ENCODE measurements around the gene NOVA2. TPM values are rescaled to one million over a fixed set of nuclear protein-coding genes. Genes with fewer than 3 reads are reported as not detected.
A peak's percentile ranks its signal among the peaks of the same experiment; 100 is the strongest.

The NOVA2 gene
- total RNA-seq, 4 donors from 2014 or later: 0.67 to 5.1 (median 3.0) TPM

GRCh38 chr19:46017874-46018675 is 44.4 kb upstream of the NOVA2 start:
- 88% methylated on average over 7 of the region's 15 CpGs; no CpG with 5 or more reads in 1 of the 2 donors for WGBS, 2 donors (ENCODE audit: low coverage in 1 of 2)
- no peak for ATAC-seq
- TF ChIP-seq POLR2AphosphoS5 (IDR thresholded peaks at IDR 0.05) (no peak), CTCF (IDR thresholded peaks at IDR 0.05) (no peak), EP300 (IDR thresholded peaks at IDR 0.05) (no peak), POLR2A (IDR thresholded peaks at IDR 0.05) (no peak)

DNA sequence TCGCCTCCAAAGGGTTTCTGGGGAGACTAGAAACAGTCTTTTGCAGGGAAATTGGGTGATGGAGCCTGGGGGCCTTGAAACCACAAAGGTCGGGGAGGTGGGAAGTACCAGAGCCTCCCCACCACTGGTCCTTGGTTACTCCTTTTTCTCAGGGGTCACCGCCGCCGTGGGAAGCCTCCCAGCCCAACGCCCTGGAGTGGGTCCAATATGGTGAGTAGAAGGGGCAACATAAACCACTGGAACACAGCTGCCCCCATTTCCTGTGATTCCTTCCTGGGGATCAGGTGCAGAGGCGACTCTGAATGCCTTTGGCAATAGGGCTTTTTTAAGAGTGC is 43.4 kb upstream of the NOVA2 start:
- peaks cover 48% of the 10 kb centered on the region for H3K27me3 ChIP-seq
- no CpG with 5 or more reads among the region's 7 CpGs for WGBS, 2 donors (ENCODE audit: low coverage in 1 of 2)
- peaks cover 0 to 15% of the 10 kb centered on the region in 2 donors for H3K36me3 ChIP-seq
- no peaks in the 10 kb centered on the region for H3K9me3 ChIP-seq
- H3K4me3 ChIP-seq: no peak overlapping the region
- no peak for ATAC-seq
- no peak for TF ChIP-seq POLR2A (IDR thresholded peaks at IDR 0.05)
- TF ChIP-seq CTCF (IDR thresholded peaks at IDR 0.05): peak in 1 of 4 experiments; percentile 19
- peaks cover 0 to 28% (median 11%) of the 10 kb centered on the region in 3 donors for H3K4me1 ChIP-seq
- H3K27ac ChIP-seq: no peak overlapping the region

More at GRCh38 chr19:46017874-46018675, 44.4 kb upstream of the NOVA2 start:
- Histone ChIP-seq H3K4me3 (no peak overlapping the region), H3K27me3 (peaks cover 48% of the 10 kb centered on the region), H3K9me3 (no peaks in the 10 kb centered on the region), H3K36me3 (peaks cover 0 to 12% of the 10 kb centered on the region in 2 donors), H3K27ac (no peak overlapping the region), H3K4me1 (peaks cover 0 to 28% (median 11%) of the 10 kb centered on the region in 3 donors)

- ATAC-seq: peak; percentile 74
- Histone ChIP-seq H3K27me3 (peaks cover 48% of the 10 kb centered on the region), H3K4me3 (peak overlapping the region; percentile 43 to 67), H3K27ac (peak overlapping the region in 1 of 4 donors; percentile 62), H3K4me1 (peaks cover 0 to 28% (median 11%) of the 10 kb centered on the region in 3 donors), H3K9me3 (no peaks in the 10 kb centered on the region), H3K36me3 (peaks cover 0 to 20% of the 10 kb centered on the region in 2 donors)
- TF ChIP-seq CTCF (IDR thresholded peaks at IDR 0.05) (peak in 3 of 4 experiments; percentile 58 to 94 (median 61)), POLR2A (IDR thresholded peaks at IDR 0.05) (no peak)
- 0 to 3% methylated on average over 6 to 7 of the region's 48 CpGs for WGBS, 2 donors (ENCODE audit: low coverage in 1 of 2)
These were observed 42.9 kb upstream of the NOVA2 start for GRCh38 chr19:46016426-46017094.

- Histone ChIP-seq H3K27me3 (peaks cover 52% of the 10 kb centered on the region), H3K36me3 (peaks cover 0 to 24% of the 10 kb centered on the region in 2 donors), H3K4me3 (peak overlapping the region; percentile 43 to 67), H3K27ac (peak overlapping the region in 1 of 4 donors; percentile 62), H3K4me1 (peaks cover 0 to 28% (median 11%) of the 10 kb centered on the region in 3 donors), H3K9me3 (no peaks in the 10 kb centered on the region)
- peak; percentile 8 for ATAC-seq
- WGBS, 2 donors (ENCODE audit: low coverage in 1 of 2): 4 to 15% methylated on average over 14 to 16 of the region's 63 CpGs
- TF ChIP-seq EP300 (IDR thresholded peaks at IDR 0.05): no peak
These were observed 42.2 kb upstream of the NOVA2 start for GRCh38 chr19:46015687-46016425.
